A673 (cell line): ENCODE measurements around the gene TOP2B.

Source experiments
- CTCF ChIP-seq: fragments of 300-800, 200-600 bp; sonication (generic); conservative IDR thresholded peaks from 2 replicates; pipeline ENCODE4 v1.5.1; 2017; ENCODE audit warnings: low read depth, mild to moderate bottlenecking, antibody characterized with exemption, low read length, moderate library complexity, mixed read lengths
- EZH2 ChIP-seq: fragments of 200-600 bp; sonication (generic); IDR thresholded peaks from 2 replicates; pipeline ENCODE4 v1.6.1; 2017; ENCODE audit warnings: borderline replicate concordance, low read depth, mild to moderate bottlenecking, mixed read lengths, antibody characterized with exemption, low read length; ENCODE audit not compliant: poor library complexity, severe bottlenecking

GRCh38 chr3:25683410-25683809, 18.7 kb upstream of the TOP2B start:
- TF ChIP-seq EZH2: no peak
- no peak for TF ChIP-seq CTCF
